NCI-H446 (cell line): ENCODE results near the gene LBHD2.
A peak's percentile ranks its signal among the peaks of the same experiment; 100 is the strongest.
"Not testable (repeated sequence)": the region's sequence is repeated elsewhere in the genome, so short reads cannot be mapped to it uniquely, and the experiment has no call there.

ENCODE experiments used
- DNase-seq, 2 experiments: peaks; one replicate each; lab custom pipeline; 2025; lab: John Stamatoyannopoulos, UW

Gene LBHD2

DNA sequence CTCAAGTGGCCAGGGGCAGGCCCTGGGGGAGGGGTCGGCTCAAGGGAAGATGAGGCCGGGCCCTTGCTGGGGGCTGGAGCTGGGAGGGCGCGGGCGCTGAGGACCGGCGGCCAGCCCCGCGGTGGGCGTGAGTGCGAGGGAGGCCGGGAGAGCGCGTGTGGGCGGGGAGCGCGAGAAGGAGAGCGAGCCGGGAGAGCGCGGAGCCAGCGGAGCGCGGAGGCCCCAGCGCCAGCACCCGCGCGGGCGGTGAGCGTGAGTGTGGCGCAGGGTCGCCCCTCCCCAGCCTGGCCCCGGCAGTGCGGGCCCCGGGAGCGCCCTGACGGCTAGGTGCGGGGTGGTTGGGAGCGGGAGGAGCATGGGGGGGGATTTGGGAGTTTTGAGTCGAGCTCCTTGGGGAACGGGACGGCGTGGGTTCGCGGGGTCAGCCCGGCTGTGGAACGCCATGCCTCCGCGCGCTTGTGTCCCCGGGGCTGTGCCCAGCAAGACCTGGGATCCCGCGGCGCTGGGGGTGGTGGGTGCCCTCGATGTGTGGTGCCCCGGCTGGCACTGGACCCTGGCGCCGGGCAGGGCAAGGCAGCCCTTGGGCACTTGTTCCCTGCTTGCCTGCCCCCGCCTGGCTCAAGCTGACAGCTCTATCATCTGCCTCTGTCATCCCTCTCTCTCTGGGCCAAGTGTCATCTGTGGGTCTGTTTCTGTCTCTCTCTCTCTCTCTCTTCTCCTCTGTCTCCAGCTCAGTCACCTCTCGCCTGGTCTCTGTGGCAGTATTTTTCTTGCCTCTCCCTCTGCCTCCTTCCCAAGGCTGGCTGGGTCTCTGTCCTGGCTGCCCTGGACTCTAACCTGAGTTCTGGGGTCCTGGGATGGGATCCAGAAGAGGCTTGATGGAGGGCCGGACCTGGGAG, at the start of gene LBHD2:
Gene LBHD2 (plus strand): TSS at position 190 of the 899 bp plus-strand sequence. CDS start 1,803 bp downstream, outside the sequence.
- no peak for DNase-seq

DNA sequence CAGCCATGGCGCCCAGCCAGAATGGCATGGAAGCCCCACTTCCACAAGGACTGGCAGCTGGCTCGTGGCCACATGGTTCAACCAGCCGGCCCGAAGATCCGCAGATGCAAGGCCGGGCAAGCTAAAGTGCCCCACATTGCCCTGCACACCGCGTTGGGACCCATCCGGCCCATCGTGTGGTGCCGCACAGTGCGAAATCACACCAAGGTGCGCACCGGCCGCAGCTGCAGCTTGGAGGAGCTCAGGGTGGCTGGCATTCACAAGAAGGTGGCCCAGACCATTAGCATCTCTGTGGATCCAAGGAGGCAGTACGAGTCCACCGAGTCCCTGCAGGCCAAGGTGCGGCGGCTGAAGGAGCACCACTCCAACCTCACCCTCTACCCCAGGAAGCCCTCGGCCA, 42.5 kb upstream of the LBHD2 start:
- no peak for DNase-seq

DNA sequence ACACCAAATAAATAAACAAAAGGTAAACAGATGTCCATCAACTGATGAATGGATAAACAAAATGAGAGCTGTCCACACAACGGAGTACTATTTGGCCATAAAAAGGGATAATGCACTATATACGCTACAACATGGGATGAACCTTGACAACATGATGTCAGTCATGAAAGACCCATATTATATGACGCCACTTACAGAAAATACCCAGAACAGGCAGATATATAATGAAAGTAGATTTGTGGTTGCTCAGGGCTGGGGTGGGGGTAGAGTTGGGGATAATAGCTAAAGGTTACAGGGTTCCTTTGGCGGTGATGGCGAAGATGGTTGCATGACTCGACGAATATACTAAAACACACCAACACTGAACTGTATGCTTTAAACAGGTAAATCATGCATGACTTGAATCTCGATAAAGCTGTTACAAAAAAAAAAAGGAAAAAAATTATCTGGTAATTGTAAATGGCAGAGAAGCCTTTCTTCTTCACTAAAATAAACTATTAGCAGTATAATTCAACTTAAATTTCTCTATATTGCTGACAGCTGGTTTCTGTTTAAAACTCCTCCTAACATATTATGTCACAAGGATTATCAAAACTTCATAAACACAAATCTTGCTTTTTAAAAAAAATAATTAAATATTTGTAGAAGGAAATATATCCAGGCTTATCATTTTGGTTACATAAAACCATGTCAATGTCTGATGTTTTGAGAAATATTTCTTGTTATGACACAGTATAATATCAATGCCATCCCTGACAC, 40.6 kb upstream of the LBHD2 start:
- DNase-seq = no peak

DNA sequence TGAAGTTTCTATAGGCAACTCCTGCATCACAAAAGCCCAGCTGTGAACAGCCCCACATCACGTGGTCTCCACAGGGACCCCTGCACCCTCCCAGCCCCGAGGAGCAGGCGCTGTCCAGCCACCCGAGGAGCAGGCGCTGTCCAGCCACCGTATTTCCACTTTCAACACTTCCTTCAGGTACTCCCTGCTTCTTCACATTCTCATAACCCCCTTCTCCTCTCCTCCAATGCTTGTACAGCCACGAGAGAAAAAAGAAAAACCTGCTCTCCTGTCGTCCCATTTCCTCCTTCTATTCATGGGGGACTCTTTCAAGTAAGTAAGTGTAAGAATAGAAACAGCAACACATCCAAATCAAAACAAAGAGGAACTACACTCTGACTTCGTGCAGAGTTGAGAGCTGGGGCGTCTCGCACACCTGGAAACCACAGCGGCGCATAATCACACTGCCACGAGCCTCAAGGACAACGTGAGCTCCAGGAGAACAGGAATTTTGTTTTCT, 38.6 kb upstream of the LBHD2 start:
- no peak for DNase-seq

DNA sequence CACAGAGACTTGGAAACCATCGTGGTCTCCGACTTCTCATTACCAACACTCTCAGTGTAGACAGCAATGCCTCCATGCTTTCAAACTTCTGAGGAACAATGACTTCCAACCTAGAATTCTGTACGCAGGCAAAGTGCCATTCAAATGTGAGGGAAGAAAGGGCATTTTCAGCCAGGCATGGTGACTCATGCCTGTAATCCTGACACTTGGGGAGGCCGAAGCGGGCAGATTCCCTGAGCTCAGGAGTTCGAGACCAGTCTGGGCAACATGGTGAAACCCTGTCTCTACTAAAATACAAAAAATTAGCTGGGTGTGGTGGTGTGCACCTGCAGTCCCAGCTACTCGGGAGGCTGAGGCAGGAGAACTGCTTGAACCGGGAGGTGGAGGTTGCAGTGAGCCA, 36.6 kb upstream of the LBHD2 start:
- not testable (repeated sequence) for DNase-seq

DNA sequence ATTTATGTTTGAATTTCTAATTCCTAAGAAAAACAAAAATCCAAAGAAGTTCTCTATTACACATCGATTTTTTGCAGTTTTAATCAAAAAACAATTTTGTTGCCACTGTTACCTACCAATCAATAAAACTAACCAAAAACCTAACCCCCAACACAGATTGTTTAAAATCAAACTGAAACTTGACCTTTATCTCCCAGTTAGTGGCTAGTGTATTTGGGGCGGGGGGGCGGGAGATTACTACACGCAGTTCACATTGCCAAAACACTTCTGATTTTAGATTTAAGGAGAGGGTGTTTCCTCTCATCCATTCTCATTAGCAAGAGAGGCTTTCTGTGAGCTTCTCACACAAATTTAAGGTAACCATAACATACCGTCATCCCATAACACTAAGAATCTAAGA, 33.1 kb upstream of the LBHD2 start:
- DNase-seq = no peak

DNA sequence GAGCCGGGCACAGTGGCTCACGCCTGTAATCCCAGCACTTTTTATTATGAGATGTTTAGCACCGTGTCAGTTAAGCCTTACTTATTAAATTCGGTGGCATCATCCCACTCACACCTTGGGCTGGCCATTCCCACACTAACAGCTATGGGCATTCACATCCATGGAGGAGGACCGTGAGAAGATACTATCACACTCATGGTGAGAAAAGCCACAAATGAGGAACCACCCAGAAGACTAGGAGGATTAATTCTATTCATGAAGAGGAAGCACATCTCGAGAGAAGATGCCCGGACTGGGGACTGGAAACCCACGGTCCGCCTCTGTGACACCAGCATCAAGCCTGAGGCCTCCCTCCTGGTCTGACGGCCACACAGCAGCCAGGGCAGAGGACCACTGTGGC, 31.6 kb upstream of the LBHD2 start:
- DNase-seq = no peak

DNA sequence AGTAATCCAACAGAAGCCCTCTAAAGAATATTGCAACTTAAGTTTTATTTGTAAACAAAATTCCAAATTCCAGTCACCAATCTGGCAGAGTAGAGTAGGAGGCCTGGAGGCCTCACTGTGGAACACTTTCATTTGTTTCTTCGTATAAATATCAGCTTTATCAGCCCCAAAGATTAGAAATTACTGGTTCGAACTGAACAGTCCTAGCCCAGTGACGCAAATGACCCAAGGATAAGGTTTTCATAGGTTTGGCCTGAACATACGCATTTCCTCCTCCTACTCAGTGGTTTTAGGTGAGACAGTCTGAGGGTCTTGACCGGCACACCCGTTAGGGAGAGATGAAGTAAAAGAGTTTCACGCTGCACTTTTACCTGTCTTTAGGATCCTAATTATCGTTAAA, 28.3 kb upstream of the LBHD2 start:
- no peak for DNase-seq

DNA sequence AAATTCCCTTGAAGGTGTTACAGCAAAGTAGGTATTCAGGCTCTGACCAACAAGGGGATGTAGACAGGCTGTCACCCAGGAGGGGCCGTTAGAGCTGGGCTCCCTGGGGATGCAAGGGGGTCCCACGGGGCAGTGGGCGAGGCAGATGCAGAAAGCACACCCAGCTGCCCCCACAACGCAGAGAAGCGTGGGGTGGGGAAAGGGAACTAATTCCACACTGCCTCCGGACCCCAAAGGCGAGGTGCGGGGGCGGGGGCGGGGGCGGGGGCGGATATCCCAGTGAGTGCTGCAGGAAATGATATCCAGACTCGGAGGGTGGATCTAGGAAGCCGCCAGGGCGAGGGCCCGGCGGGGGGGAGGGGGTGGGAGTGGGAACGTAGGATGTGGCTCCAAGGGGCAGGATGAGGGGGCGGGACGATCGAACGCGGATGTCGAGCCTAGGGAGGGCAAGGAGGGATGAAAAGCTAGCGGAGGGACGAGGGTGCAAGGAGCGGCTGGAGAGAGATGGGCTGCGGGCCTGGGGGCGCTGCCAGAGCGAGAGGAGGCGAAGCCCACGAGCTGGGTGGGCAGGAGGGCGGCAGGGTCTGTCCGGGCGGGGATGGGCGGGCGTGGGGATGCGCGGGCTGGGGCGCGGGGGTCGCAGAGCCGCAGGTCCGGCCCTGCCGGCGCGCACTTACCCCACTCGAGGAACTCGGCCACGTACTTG, 27.5 kb upstream of the LBHD2 start:
- peak in 1 of 2 experiments; percentile 50 for DNase-seq

DNA sequence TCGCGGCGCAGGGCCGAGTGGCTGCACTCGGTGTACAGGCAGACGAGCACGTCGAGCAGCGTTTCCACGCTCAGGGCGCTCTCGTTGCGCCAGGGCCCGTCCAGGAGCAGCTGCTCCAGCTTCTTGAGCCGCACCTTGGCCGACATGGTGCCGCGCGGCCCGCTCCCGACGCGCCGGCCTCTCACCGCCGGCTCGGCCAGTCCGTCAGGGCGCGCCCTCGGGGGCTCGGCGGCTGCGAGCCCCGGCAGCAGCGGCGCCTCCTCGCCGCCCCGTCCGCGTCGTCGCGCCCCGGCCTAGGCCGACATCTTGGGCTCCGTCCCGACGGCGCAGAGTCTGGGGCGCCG, 27.0 kb upstream of the LBHD2 start:
- no peak for DNase-seq

DNA sequence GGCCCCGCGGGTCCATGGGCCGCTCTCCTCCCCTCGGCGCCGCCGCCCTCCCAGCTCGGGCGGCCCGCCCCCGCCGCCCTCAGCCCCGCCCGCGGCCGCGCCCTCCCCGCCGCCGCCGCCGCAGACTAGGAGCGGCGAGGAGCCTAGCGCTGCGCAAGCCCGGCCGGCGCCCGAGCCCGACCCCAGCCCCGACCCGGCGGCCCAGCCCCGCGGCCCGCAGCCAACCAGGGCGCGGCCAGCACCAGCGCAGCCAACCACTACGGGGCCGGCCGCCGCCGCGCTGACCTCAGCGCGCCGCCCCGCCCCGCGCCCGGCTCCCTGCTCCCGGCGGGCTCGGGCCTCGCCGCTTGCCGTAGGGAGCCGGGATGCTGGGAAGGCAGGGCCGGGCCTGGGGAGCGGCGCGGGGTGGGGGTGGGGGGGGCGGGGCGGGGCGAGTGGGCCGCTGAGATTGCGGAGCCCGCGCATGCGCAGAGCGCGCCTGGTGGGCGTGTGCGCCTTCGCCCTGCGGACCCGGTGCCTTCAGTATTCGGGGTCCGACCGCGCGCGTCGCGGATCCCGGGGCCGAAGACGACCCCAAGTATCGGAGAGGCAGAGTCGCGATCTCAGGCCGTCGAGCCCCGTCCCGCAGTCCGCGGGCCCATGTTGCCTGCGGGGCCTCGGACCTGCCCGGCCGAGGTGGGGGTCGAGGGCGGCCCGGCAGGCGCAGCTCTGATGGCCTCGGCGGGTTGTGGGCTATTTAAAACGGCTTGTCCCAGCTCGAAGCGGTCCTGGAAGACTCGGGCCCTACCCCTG, 26.4 kb upstream of the LBHD2 start, which contains the start of gene CDC42BPB:
Gene CDC42BPB (minus strand): TSS at position 178 of the 792 bp plus-strand sequence. CDS start 376 bp downstream, outside the sequence.
- DNase-seq = peak; percentile 78 to 96

DNA sequence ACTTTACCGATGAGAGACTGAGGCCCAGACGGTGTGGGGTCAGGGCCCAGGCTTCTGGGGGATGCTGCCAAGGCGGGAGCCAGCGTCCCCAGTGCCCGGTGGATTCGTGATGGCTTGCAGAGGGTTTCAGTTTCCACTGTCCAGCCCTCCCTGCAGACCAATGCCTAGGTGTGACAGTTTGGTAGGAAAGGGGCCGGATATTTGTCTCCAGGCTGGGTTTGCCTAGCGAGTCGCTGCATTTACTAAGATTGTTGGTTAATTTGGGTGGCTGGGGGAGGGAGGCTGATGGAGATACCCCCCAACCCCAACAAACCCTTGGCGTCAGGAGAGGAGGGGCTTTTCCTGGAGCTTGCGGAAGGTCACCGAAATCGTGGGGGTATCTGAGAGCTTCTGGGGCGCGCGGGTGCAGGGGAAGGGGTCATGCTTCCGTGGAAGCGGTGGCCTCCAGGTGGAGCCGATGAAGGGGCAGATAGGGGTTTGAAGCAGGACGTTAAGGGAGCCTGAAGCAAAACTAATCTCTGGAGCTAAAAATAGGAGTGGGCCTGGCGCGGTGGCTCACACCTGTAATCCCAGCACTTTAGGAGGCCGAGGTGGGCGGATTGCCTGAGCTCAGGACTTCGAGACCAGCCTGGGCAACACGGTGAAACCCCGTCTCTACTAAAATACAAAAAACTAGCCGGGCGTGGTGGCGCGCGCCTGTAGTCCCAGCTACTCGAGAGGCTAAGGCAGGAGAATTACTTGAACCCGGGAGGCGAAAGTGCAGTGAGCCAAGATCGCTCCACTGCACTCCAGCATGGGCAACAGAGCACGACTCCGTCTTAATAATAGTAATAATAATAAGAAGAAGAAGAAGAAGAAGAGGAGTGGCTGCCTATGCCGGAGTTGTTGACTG, 25.6 kb upstream of the LBHD2 start:
- no peak for DNase-seq

DNA sequence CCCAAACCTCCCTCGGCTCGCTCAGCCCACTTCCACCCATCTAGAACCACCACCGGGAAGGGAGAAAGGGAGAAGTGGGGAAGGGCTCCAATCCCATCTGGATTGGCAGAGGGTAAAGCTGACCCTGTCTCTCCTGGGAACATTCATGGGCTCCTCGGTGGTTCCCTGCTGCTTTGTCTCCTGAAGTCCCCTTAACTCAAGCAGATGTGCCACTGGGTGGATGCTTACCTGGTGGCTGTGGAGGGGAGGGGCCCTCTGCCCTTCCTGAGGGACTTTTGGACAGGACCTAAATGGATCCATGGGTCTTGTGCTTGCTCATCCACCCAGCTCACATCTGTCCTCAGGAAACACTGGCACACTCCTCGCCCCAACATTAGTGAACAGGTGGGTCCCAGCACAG, 24.5 kb upstream of the LBHD2 start:
- DNase-seq = no peak

DNA sequence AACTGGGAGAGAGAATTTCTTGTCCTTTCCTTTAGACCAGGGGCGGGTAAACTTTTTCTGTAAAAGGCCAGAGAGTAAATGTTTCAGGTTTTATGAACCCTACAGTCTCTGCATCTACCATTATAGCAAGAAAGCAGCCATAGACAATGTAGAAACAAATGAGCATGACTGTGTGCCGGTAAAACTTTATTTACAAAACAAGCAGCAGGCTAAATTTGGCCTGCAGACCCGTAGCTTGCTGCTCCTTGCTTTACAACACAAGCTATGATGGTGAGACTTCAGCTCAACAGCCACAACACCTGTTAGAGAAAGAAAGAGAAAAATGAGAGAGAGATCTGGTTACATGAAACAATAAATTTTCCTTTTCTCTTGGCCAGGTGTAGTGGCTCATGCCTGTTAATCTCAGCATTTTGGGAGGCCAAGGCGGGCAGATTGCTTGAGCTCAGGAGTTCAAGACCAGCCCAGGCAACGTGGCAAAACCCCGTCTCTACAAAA, 22.5 kb upstream of the LBHD2 start:
- no peak for DNase-seq

DNA sequence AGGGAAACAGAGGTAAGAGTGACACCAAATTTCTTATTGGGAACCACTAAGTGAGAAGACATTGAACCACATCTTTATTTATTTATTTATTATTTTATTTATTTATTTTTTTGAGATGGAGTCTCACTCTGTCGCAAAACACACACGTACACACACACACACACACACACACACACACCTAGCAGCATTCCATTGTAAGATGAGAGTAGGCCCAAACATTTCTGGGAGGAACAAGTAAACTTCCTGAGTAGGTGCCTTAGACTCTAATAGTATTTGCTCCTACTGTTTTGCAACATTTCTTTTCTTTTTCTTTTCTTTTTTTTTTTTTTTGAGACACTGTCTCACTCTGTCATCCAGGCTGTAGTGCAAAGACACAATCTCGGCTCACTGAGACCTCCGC, 19.6 kb upstream of the LBHD2 start:
- no peak for DNase-seq

DNA sequence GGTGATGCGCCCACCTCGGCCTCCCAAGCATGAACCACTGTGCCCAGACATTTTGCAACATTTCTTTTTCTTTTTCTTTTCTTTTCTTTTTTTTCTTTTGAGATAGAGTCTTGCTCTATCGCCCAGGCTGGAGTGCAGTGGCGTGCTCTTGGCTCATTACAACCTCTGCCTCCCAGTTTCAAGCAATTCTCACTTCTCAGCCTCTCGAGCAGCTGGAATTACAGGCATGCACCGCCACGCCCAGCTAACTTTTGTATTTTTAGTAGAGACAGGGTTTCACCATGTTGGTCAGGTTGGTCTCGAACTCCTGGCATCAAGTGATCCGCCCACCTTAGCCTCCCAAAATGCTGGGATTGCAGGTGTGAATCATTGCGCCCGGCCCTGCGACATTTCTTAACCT, 19.0 kb upstream of the LBHD2 start:
- no peak for DNase-seq

DNA sequence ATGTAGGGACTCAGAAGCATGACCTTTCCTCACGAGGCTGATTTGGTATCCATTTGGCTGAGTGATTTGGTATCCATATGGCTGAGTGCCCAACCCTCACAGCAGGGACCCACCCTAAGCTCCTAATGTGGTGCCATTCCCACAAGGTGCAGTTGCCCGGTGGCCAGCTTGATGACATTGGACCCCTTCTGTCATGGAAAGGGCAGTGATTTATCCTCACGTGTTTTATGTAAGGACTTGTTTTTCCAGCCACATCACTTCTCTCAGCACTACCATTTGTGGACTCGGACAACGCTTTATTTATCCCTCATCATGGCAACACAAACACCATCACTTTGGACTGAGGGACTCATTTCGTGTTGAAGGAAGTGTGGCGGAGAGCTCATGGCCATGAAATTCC, 18.1 kb upstream of the LBHD2 start:
- DNase-seq = no peak

DNA sequence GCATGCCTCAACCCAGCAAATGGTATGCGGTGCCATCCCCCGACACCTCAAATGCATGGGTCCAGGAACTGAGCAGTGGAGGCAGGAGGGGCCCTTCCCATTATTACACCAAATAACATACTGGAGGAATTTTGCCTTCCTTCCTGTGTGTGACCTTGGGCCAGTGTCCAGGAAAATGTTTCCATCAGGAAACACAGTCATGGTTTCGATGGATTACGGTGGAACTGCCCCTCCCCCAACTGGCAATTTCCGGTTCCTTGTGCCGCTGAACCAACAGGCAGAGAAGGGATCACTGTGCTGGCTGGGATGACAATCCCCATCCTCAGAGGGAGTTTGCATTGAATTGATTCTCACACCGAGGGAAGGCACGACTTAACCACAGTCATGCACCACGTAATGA, 17.6 kb upstream of the LBHD2 start:
- no peak for DNase-seq

DNA sequence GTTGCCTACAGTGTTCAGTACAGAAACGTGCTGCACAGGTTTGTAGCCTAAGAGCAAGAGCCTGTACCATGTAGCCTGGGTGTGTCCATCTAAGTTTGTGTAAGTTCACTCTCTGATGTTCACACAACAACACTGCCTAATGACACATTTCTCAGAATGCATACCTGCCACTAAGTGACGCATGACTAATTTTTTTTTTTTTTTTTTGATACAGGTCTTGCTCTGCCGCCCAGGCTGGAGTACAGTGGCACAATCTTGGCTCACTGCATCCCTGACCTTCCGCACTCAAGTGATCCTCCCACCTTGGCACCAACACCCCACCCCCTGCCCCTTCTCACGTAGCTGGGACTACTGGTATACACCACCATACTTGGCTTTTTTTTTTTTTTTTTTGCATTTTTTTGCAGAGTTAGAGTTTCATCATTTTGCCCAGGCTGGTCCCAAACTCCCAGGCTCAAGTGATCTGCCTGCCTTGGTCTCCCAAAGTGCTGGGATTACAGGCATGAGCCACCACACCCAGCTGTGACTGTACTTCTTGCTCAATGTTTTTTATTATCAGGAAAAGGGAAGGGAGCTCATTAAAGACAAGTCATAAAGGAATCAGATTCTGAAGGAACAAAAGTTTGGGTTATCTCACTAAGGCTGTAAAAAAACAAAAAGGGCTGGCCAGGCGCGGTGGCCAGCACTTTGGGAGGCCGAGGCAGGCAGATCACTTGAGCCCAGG, 16.6 kb upstream of the LBHD2 start:
- DNase-seq = no peak
